Stimulated activated naive CD4-positive, alpha-beta T cell (primary cell): ENCODE results near the gene FAM76B.

Experiments used
- DNase-seq, 6 experiments: peaks; one replicate each; lab custom pipeline; 2025; lab: John Stamatoyannopoulos, UW

The FAM76B gene

GRCh38 chr11:95729462-95729861 is 60.1 kb downstream of the FAM76B start:
- DNase-seq: no peak

- no peak for DNase-seq
Observed at GRCh38 chr11:95728790-95729189, 60.8 kb downstream of the FAM76B start.

GRCh38 chr11:95728094-95728493 is 61.5 kb downstream of the FAM76B start:
- DNase-seq: no peak

GRCh38 chr11:95727620-95728019 is 62.0 kb downstream of the FAM76B start:
- DNase-seq: no peak

- DNase-seq: no peak
Observed at GRCh38 chr11:95727111-95727510, 62.5 kb downstream of the FAM76B start.

GRCh38 chr11:95725196-95725595 is 64.4 kb downstream of the FAM76B start:
- DNase-seq: no peak

- no peak for DNase-seq
Observed at GRCh38 chr11:95723361-95723942, 66.1 kb downstream of the FAM76B start.

- no peak for DNase-seq
Observed at GRCh38 chr11:95720195-95720594, 69.4 kb downstream of the FAM76B start.
